ENCODE data around the gene POU4F3. TPM values are rescaled to one million over a fixed set of nuclear protein-coding genes. Genes with fewer than 3 reads are reported as not detected.

Gene POU4F3, protein sequence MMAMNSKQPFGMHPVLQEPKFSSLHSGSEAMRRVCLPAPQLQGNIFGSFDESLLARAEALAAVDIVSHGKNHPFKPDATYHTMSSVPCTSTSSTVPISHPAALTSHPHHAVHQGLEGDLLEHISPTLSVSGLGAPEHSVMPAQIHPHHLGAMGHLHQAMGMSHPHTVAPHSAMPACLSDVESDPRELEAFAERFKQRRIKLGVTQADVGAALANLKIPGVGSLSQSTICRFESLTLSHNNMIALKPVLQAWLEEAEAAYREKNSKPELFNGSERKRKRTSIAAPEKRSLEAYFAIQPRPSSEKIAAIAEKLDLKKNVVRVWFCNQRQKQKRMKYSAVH
- total RNA-seq (2013), result 0.04 TPM
- polyA plus RNA-seq (under 1 TPM in 1 of 3 donors, not detected in 2; 0.05 TPM), polyA minus RNA-seq (0.14 TPM in 1 of 2 replicates, not detected in the other), total RNA-seq (0 to 0.18 (median 0.06) reads per million in 11 experiments)

DNA sequence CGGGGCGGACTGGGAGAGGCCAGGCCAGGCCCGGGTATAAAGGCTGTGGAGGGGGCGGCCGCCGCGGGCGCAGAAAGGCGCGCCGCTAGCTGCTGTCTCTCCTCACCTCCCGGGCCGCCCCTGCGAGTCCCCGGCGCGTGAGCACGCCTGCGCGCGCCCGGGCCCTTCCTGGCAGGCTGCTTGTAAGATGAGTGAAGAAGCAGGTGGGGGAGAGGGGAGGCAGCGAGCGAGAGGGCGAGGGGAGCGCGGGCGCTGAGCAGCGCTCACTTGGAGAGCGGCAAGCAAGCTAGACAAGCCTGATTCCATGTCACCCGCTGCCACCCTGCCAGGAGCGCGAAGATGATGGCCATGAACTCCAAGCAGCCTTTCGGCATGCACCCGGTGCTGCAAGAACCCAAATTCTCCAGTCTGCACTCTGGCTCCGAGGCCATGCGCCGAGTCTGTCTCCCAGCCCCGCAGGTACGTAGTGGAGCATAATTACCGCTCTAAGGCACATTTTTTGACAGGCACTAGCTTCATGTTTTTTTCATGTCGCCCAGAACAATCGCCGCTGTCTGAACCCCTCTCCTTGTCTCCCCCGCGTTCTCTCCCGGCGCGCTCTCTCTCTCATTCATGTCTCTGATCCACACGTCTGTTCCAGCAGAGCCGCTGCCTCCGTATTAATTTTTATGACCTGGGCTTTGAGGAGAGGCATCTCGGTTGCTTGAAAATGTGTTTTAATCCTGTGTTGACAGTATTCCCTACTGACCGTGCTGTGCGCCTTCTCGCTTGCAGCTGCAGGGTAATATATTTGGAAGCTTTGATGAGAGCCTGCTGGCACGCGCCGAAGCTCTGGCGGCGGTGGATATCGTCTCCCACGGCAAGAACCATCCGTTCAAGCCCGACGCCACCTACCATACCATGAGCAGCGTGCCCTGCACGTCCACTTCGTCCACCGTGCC is at the start of gene POU4F3:
Gene POU4F3 (plus strand): TSS at position 66 of the 941 bp plus-strand sequence. CDS start 274 bp downstream, at position 340.
- Mint-ChIP-seq H3K4me3 (peak within 1 kb of the TSS in 1 of 2 donors; percentile 89), H3K36me3 (peaks cover 3 to 14% of the 10 kb centered on the region in 2 donors), H3K4me1 (peaks cover 3% of the 10 kb centered on the region), H3K27me3 (ENCODE audit: low read depth in 3 of 3) (peaks cover 94 to 99% (median 98%) of the 10 kb centered on the region in 3 donors), H3K27ac (peak within 1 kb of the TSS in 1 of 7 donors; percentile 79), H3K9me3 (peaks cover 2 to 35% (median 13%) of the 10 kb centered on the region in 7 donors)
- Histone ChIP-seq H3K4me3 (replicated peaks in 1 of 3; ENCODE audit: low read depth in 2 of 3, low read length in 3 of 3) (no peak within 1 kb of the TSS), H3K4me2 (replicated peaks; ENCODE audit: extremely low read depth, low read length, poor library complexity, severe bottlenecking) (no peak within 1 kb of the TSS), H3K79me2 (ENCODE audit: insufficient read depth, low read length) (no peaks in the 10 kb centered on the region), H3K9ac (ENCODE audit: insufficient read depth, low read length, poor library complexity, severe bottlenecking) (no peak within 1 kb of the TSS), H3K27ac (ENCODE audit: low read depth in 1 of 2, low read length in 2 of 2) (no peak within 1 kb of the TSS), H2AFZ (ENCODE audit: insufficient read depth, low read depth, low read length, poor library complexity, severe bottlenecking) (no peak within 1 kb of the TSS), H3K36me3 (replicated peaks in 1 of 2; ENCODE audit: control insufficient read depth in 1 of 2, insufficient read depth in 2 of 2, low read length in 2 of 2) (no peaks in the 10 kb centered on the region), H3K27me3 (ENCODE audit: control insufficient read depth in 2 of 2, insufficient read depth in 2 of 2, low read length in 2 of 2) (peaks cover 85 to 98% of the 10 kb centered on the region in 2 donors), H4K20me1 (ENCODE audit: insufficient read depth, low read length) (no peaks in the 10 kb centered on the region), H3K4me1 (ENCODE audit: control insufficient read depth in 1 of 2, insufficient read depth in 2 of 2, low read length in 2 of 2) (no peaks in the 10 kb centered on the region), H3K9me3 (replicated peaks in 1 of 2; ENCODE audit: control insufficient read depth in 1 of 2, insufficient read depth in 1 of 2, low read length in 2 of 2) (peaks cover 5 to 78% of the 10 kb centered on the region in 2 donors)
- no peak for DNase-seq
- intact Hi-C loops (cut with micrococcal nuclease), result no loop called here
- TF ChIP-seq, protein P1, sequence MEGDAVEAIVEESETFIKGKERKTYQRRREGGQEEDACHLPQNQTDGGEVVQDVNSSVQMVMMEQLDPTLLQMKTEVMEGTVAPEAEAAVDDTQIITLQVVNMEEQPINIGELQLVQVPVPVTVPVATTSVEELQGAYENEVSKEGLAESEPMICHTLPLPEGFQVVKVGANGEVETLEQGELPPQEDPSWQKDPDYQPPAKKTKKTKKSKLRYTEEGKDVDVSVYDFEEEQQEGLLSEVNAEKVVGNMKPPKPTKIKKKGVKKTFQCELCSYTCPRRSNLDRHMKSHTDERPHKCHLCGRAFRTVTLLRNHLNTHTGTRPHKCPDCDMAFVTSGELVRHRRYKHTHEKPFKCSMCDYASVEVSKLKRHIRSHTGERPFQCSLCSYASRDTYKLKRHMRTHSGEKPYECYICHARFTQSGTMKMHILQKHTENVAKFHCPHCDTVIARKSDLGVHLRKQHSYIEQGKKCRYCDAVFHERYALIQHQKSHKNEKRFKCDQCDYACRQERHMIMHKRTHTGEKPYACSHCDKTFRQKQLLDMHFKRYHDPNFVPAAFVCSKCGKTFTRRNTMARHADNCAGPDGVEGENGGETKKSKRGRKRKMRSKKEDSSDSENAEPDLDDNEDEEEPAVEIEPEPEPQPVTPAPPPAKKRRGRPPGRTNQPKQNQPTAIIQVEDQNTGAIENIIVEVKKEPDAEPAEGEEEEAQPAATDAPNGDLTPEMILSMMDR (IDR thresholded peaks at IDR 0.05), result no peak
- 5% methylated on average over 59 of the region's 70 CpGs for WGBS (ENCODE audit: insufficient coverage)

DNA sequence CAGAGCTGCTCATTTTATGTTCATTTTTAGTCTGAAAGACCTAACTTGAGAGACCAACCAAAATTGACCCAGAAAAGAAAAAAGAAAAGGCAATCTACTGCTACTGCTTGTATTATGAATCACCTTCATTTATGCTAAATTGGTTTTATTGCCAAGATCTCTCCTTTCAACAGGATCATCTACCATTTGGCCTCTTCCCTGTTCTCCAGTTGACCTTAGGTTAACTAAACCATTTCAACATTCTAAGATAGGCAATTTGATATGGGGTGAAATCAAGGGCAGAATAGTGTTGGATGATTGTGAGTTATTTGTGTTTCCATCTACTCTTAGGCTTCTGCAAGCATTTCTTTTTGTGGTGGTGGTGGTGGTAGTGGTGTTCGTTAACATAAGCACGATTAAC is 48.3 kb upstream of the POU4F3 start:
- intact Hi-C loops (cut with micrococcal nuclease), result loop anchor here (2.0 to 5.0 kb wide), 2 partner anchors 136 to 137 kb away; no protein-coding TSS in a partner anchor
- Histone ChIP-seq H3K9me3 (replicated peaks in 1 of 2; ENCODE audit: control insufficient read depth in 1 of 2, insufficient read depth in 1 of 2, low read length in 2 of 2) (no peaks in the 10 kb centered on the region), H3K27ac (ENCODE audit: low read depth in 1 of 2, low read length in 2 of 2) (no peak overlapping the region), H3K4me3 (replicated peaks in 1 of 3; ENCODE audit: low read depth in 2 of 3, low read length in 3 of 3) (no peak overlapping the region), H4K20me1 (ENCODE audit: insufficient read depth, low read length) (no peaks in the 10 kb centered on the region), H3K36me3 (replicated peaks in 1 of 2; ENCODE audit: control insufficient read depth in 1 of 2, insufficient read depth in 2 of 2, low read length in 2 of 2) (peaks cover 28 to 36% of the 10 kb centered on the region in 2 donors), H3K4me2 (replicated peaks; ENCODE audit: extremely low read depth, low read length, poor library complexity, severe bottlenecking) (no peak overlapping the region), H3K79me2 (ENCODE audit: insufficient read depth, low read length) (no peaks in the 10 kb centered on the region), H3K4me1 (ENCODE audit: control insufficient read depth in 1 of 2, insufficient read depth in 2 of 2, low read length in 2 of 2) (no peaks in the 10 kb centered on the region), H3K9ac (ENCODE audit: insufficient read depth, low read length, poor library complexity, severe bottlenecking) (no peak overlapping the region), H2AFZ (ENCODE audit: insufficient read depth, low read depth, low read length, poor library complexity, severe bottlenecking) (no peak overlapping the region), H3K27me3 (ENCODE audit: control insufficient read depth in 2 of 2, insufficient read depth in 2 of 2, low read length in 2 of 2) (no peaks in the 10 kb centered on the region)
- TF ChIP-seq, protein P1 (IDR thresholded peaks at IDR 0.05), result no peak
- H3K27ac Mint-ChIP-seq, result no peak overlapping the region
- peaks cover 20 to 29% of the 10 kb centered on the region in 2 donors for H3K36me3 Mint-ChIP-seq
- H3K27me3 Mint-ChIP-seq (ENCODE audit: low read depth in 3 of 3), result no peaks in the 10 kb centered on the region
- no peak overlapping the region for H3K4me3 Mint-ChIP-seq
- WGBS (ENCODE audit: insufficient coverage), result no CpG with 5 or more reads among the region's 2 CpGs
- DNase-seq, result no peak
- H3K9me3 Mint-ChIP-seq, result no peaks in the 10 kb centered on the region
- H3K4me1 Mint-ChIP-seq, result no peaks in the 10 kb centered on the region
